HCT116 (cell line): Measurements from ENCODE around the gene LYRM9.

ENCODE experiments used
- EZH2 ChIP-seq: fragments of 200-600 bp; sonication (generic); IDR thresholded peaks from 2 replicates; pipeline ENCODE4 v1.6.1; 2017; ENCODE audit warnings: antibody characterized with exemption, mixed run types
- EZH2phosphoT487 ChIP-seq: fragments of 200-600 bp; IDR thresholded peaks from 2 replicates; pipeline ENCODE4 v1.6.1; 2018; ENCODE audit warnings: antibody characterized with exemption, borderline replicate concordance
- POLR2A ChIP-seq: IDR thresholded peaks from 2 replicates; pipeline ENCODE4 v1.7.0; 2011; ENCODE audit warnings: borderline replicate concordance; ENCODE audit not compliant: insufficient read depth, insufficient read length; ENCODE audit errors: extremely low read depth
- POLR2AphosphoS5 ChIP-seq: IDR thresholded peaks from 2 replicates; pipeline ENCODE4 v1.6.1; 2011; ENCODE audit warnings: mild to moderate bottlenecking, low read depth, low read length, moderate library complexity
- SP1 ChIP-seq: IDR thresholded peaks from 2 replicates; pipeline ENCODE4 v1.6.1; 2012; ENCODE audit warnings: low read depth
- YY1 ChIP-seq: IDR thresholded peaks from 2 replicates; pipeline ENCODE4 v1.6.1; 2011; ENCODE audit warnings: low read length, low read depth, moderate library complexity, mild to moderate bottlenecking; ENCODE audit not compliant: insufficient replicate concordance; ENCODE audit errors: extremely low read depth
- TF ChIP-seq, protein P1 (sequence below), 3 experiments: fragments of 200-600 bp in 1 of 3; sonication (generic) in 1 of 3; IDR thresholded peaks in 2 of 3; conservative IDR thresholded peaks in 1 of 3; 2 replicates each; pipeline ENCODE4 v1.5.1; 2012 to 2017; ENCODE audit warnings: low read depth in 2 of 3, low read length in 2 of 3, antibody characterized with exemption in 1 of 3, borderline replicate concordance in 1 of 3, control low read depth in 1 of 3, mild to moderate bottlenecking in 1 of 3, mixed read lengths in 1 of 3, mixed run types in 1 of 3, moderate library complexity in 1 of 3; ENCODE audit not compliant: insufficient read depth in 1 of 3
- TF ChIP-seq, protein P2 (sequence below): IDR thresholded peaks from 2 replicates; pipeline ENCODE4 v1.6.1; 2012; ENCODE audit warnings: low read depth

DNA sequence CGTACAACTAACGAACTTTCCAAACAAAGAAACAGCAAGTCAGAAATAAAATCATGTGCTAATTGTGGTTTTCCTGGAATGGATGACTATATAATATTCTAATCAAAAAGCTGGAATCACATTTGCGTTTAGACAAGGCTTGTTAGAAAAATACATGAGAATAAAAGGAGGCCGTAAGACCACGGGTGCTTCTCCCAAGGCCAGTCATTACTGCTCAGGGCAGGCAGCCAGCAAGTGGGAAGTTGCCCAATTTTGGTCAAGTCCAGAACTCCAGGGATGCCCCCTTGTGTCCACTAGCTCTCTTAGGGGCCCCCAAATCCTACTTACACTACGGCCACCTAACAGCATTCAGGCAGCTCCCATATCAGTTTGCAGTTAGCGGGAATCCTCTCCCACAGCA lies 25.9 kb upstream of the LYRM9 start:
- TF ChIP-seq, protein P1, sequence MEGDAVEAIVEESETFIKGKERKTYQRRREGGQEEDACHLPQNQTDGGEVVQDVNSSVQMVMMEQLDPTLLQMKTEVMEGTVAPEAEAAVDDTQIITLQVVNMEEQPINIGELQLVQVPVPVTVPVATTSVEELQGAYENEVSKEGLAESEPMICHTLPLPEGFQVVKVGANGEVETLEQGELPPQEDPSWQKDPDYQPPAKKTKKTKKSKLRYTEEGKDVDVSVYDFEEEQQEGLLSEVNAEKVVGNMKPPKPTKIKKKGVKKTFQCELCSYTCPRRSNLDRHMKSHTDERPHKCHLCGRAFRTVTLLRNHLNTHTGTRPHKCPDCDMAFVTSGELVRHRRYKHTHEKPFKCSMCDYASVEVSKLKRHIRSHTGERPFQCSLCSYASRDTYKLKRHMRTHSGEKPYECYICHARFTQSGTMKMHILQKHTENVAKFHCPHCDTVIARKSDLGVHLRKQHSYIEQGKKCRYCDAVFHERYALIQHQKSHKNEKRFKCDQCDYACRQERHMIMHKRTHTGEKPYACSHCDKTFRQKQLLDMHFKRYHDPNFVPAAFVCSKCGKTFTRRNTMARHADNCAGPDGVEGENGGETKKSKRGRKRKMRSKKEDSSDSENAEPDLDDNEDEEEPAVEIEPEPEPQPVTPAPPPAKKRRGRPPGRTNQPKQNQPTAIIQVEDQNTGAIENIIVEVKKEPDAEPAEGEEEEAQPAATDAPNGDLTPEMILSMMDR (IDR thresholded peaks at IDR 0.05 in 2 of 3, conservative IDR thresholded peaks at IDR 0.05 in 1 of 3; ENCODE audit: borderline replicate concordance in 1 of 3, insufficient read depth in 1 of 3, low read depth in 2 of 3, low read length in 2 of 3): no peak
- no peak for TF ChIP-seq SP1
- no peak for TF ChIP-seq POLR2A
- no peak for TF ChIP-seq POLR2AphosphoS5
- TF ChIP-seq EZH2phosphoT487: no peak
- TF ChIP-seq YY1: no peak
- TF ChIP-seq, protein P2, sequence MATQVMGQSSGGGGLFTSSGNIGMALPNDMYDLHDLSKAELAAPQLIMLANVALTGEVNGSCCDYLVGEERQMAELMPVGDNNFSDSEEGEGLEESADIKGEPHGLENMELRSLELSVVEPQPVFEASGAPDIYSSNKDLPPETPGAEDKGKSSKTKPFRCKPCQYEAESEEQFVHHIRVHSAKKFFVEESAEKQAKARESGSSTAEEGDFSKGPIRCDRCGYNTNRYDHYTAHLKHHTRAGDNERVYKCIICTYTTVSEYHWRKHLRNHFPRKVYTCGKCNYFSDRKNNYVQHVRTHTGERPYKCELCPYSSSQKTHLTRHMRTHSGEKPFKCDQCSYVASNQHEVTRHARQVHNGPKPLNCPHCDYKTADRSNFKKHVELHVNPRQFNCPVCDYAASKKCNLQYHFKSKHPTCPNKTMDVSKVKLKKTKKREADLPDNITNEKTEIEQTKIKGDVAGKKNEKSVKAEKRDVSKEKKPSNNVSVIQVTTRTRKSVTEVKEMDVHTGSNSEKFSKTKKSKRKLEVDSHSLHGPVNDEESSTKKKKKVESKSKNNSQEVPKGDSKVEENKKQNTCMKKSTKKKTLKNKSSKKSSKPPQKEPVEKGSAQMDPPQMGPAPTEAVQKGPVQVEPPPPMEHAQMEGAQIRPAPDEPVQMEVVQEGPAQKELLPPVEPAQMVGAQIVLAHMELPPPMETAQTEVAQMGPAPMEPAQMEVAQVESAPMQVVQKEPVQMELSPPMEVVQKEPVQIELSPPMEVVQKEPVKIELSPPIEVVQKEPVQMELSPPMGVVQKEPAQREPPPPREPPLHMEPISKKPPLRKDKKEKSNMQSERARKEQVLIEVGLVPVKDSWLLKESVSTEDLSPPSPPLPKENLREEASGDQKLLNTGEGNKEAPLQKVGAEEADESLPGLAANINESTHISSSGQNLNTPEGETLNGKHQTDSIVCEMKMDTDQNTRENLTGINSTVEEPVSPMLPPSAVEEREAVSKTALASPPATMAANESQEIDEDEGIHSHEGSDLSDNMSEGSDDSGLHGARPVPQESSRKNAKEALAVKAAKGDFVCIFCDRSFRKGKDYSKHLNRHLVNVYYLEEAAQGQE: no peak
- no peak for TF ChIP-seq EZH2
